Activated naive CD4-positive, alpha-beta T cell treated with anti-CD3 and anti-CD28 coated beads, Interleukin-2, amount 10 ng/mL, durations not matched to agents 7 days and 5 days (primary cell): ENCODE results near the gene ANGPTL1.
"Not testable (repeated sequence)": the region's sequence is repeated elsewhere in the genome, so short reads cannot be mapped to it uniquely, and the experiment has no call there.

Experiments used
- CTCF ChIA-PET: fragments of 350-600 bp; sonication (Branson Sonifier 250); formaldehyde crosslinking; loops from one replicate; lab custom pipeline; 2021; ENCODE audit warnings: antibody characterized with exemption; lab: Charles Lee
- DNase-seq: peaks from one replicate; pipeline ENCODE4 v3.0.0-alpha.2; 2020
- H3K27ac Mint-ChIP-seq: one replicate; pipeline ENCODE4 v1.8.0; 2021; ENCODE audit warnings: mild to moderate bottlenecking, moderate library complexity, mixed read lengths
- H3K27me3 Mint-ChIP-seq: one replicate; pipeline ENCODE4 v1.8.0; 2021; ENCODE audit warnings: mild to moderate bottlenecking, mixed read lengths
- H3K36me3 Mint-ChIP-seq: one replicate; pipeline ENCODE4 v1.8.0; 2021; ENCODE audit warnings: mixed read lengths
- H3K4me1 Mint-ChIP-seq: one replicate; pipeline ENCODE4 v1.8.0; 2021; ENCODE audit warnings: mixed read lengths
- H3K4me3 Mint-ChIP-seq: one replicate; pipeline ENCODE4 v1.8.0; 2021; ENCODE audit warnings: mild to moderate bottlenecking, moderate library complexity, mixed read lengths
- H3K9me3 Mint-ChIP-seq: one replicate; pipeline ENCODE4 v1.8.0; 2021; ENCODE audit warnings: mixed read lengths

Gene ANGPTL1

GRCh38 chr1:178881950-178882349 is 11.1 kb upstream of the ANGPTL1 start:
- CTCF ChIA-PET: no interaction called here
- no peak overlapping the region for H3K4me3 Mint-ChIP-seq
- H3K27me3 Mint-ChIP-seq: no peaks in the 10 kb centered on the region
- no peak for DNase-seq
- no peaks in the 10 kb centered on the region for H3K4me1 Mint-ChIP-seq
- no peaks in the 10 kb centered on the region for H3K9me3 Mint-ChIP-seq
- H3K36me3 Mint-ChIP-seq: no peaks in the 10 kb centered on the region
- no peak overlapping the region for H3K27ac Mint-ChIP-seq

DNA sequence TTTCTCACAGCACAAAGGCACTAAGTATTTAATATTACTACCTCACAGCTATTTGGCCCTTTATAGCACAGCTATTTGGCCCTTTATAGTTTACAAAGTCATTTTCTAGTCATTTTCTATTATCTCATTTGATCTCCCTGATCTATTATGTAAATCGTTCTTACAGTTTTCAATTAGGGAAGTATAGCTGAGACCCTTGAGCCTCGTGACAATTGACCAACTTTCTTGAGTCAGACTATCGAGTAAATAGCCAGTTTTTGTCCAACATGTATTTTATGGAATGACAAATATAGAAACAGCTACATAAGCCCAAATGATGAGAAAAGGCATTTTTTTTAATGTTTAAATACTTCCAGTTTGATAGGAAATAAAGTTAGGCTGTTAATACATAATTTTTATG is 7.0 kb upstream of the ANGPTL1 start:
- no peaks in the 10 kb centered on the region for H3K9me3 Mint-ChIP-seq
- H3K4me1 Mint-ChIP-seq: no peaks in the 10 kb centered on the region
- no peak for DNase-seq
- no peaks in the 10 kb centered on the region for H3K36me3 Mint-ChIP-seq
- H3K27ac Mint-ChIP-seq: no peak overlapping the region
- no peaks in the 10 kb centered on the region for H3K27me3 Mint-ChIP-seq
- H3K4me3 Mint-ChIP-seq: no peak overlapping the region
- CTCF ChIA-PET: no interaction called here

DNA sequence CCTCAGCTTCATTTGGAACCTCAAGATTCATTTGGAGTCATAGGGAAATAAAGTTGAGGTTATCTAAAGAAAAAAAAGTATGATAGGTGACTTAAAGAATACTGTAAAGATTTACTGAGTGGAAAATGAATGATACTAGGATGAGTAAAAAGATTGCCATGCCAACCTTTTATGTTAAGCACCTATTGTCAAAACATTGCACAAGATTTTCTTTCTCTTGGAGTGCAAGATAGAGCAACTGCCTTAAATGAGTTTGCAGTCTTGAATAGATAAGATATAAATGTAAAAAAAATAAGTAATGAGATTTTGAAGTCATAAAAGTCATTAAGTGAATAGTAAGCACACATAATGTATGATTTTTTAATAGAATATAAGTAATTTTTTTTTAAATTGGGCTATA is 5.1 kb upstream of the ANGPTL1 start:
- no peaks in the 10 kb centered on the region for H3K27me3 Mint-ChIP-seq
- no peak overlapping the region for H3K4me3 Mint-ChIP-seq
- no peaks in the 10 kb centered on the region for H3K9me3 Mint-ChIP-seq
- H3K4me1 Mint-ChIP-seq: peaks cover 4% of the 10 kb centered on the region
- no peak overlapping the region for H3K27ac Mint-ChIP-seq
- no peak for DNase-seq
- CTCF ChIA-PET: interaction anchor here (0.9 kb wide), 1 partner anchor 38 kb away, joined by 3 read pairs; no protein-coding TSS in a partner anchor
- no peaks in the 10 kb centered on the region for H3K36me3 Mint-ChIP-seq

DNA sequence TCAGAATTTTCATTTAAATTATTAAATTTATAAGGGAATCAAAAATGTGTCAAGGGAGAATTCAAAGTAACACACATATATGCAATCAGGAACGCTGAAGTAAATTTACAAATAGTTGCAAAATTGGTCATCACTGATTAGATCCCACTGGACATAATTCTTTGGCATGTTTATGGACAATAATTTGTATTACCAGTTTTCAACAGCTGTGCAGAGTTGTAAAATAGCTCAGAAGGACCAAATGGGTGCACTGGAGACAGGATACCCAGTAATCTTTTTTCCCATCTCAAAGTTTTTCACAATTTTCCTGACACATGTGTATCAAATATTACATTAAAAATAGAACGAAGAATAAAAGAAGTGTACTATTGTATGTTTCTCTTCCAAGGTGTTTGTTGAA is 4.1 kb upstream of the ANGPTL1 start:
- H3K4me3 Mint-ChIP-seq: no peak overlapping the region
- H3K27me3 Mint-ChIP-seq: no peaks in the 10 kb centered on the region
- no peak for DNase-seq
- no peaks in the 10 kb centered on the region for H3K9me3 Mint-ChIP-seq
- H3K4me1 Mint-ChIP-seq: peaks cover 4% of the 10 kb centered on the region
- CTCF ChIA-PET: no interaction called here
- no peak overlapping the region for H3K27ac Mint-ChIP-seq
- H3K36me3 Mint-ChIP-seq: no peaks in the 10 kb centered on the region

DNA sequence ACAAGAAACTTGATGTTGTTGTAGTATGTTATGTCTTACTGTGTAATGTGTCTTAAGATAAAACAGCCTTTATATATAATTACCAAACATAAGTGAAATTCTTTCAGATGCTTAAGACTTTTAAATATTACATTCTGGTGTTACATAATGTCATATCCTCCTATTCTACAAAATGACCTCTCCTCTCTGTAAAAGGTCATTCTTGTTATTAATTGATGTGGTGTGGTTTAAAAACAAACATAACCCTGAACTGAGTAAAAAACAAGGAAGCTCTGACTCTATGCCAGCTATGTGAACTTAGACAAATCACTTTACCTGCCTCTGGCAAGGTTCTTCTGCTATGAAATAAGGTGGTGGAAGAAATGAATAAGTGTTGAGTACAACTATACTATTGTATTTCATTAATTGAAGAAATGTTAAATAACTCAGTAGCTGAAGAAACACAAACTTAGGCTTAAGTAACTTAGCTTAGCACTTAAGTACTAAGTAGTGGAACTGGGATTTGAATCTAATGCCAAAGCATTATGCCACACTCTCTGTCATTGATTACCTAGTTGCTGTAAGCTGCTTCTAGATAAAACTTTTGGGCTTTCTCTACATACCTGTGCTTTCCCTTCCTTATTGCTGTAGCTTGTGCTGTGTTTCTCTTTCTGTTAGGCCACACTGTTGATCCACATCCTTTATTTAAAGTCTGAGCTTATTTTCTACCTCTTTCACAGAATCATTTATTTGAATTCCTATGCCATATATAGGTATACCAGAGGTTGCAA is 859 bp upstream of the ANGPTL1 start:
- Mint-ChIP-seq H3K27me3 (no peaks in the 10 kb centered on the region), H3K9me3 (no peaks in the 10 kb centered on the region), H3K4me1 (peaks cover 7% of the 10 kb centered on the region), H3K4me3 (no peak overlapping the region), H3K36me3 (no peaks in the 10 kb centered on the region), H3K27ac (no peak overlapping the region)
- CTCF ChIA-PET: interaction anchor here (0.9 to 1.1 kb wide), 2 partner anchors 9 to 561 kb away, joined by 3 to 4 read pairs; no protein-coding TSS in a partner anchor
- no peak for DNase-seq

- DNase-seq: no peak
- CTCF ChIA-PET: no interaction called here
- Mint-ChIP-seq H3K9me3 (no peaks in the 10 kb centered on the region), H3K36me3 (no peaks in the 10 kb centered on the region), H3K4me3 (no peak overlapping the region), H3K4me1 (peaks cover 7% of the 10 kb centered on the region), H3K27me3 (no peaks in the 10 kb centered on the region), H3K27ac (no peak overlapping the region)
These were observed 656 bp downstream of the ANGPTL1 start for GRCh38 chr1:178870221-178870620.

GRCh38 chr1:178869119-178869697 is 1.7 kb downstream of the ANGPTL1 start:
- H3K9me3 Mint-ChIP-seq: no peaks in the 10 kb centered on the region
- CTCF ChIA-PET: no interaction called here
- no peaks in the 10 kb centered on the region for H3K36me3 Mint-ChIP-seq
- H3K4me1 Mint-ChIP-seq: peaks cover 7% of the 10 kb centered on the region
- H3K27me3 Mint-ChIP-seq: no peaks in the 10 kb centered on the region
- no peak overlapping the region for H3K27ac Mint-ChIP-seq
- H3K4me3 Mint-ChIP-seq: no peak overlapping the region
- DNase-seq: no peak

- Mint-ChIP-seq H3K9me3 (no peaks in the 10 kb centered on the region), H3K27me3 (no peaks in the 10 kb centered on the region), H3K36me3 (no peaks in the 10 kb centered on the region), H3K4me1 (peaks cover 7% of the 10 kb centered on the region), H3K27ac (no peak overlapping the region), H3K4me3 (no peak overlapping the region)
- DNase-seq: no peak
- CTCF ChIA-PET: no interaction called here
These were observed 2.2 kb downstream of the ANGPTL1 start for GRCh38 chr1:178868706-178869105.

GRCh38 chr1:178867670-178868069 is 3.2 kb downstream of the ANGPTL1 start:
- peaks cover 5% of the 10 kb centered on the region for H3K4me1 Mint-ChIP-seq
- CTCF ChIA-PET: no interaction called here
- no peaks in the 10 kb centered on the region for H3K27me3 Mint-ChIP-seq
- H3K9me3 Mint-ChIP-seq: no peaks in the 10 kb centered on the region
- no peak overlapping the region for H3K27ac Mint-ChIP-seq
- no peak for DNase-seq
- H3K4me3 Mint-ChIP-seq: no peak overlapping the region
- no peaks in the 10 kb centered on the region for H3K36me3 Mint-ChIP-seq

GRCh38 chr1:178864326-178864725 is 6.6 kb downstream of the ANGPTL1 start:
- peaks cover 3% of the 10 kb centered on the region for H3K4me1 Mint-ChIP-seq
- H3K36me3 Mint-ChIP-seq: no peaks in the 10 kb centered on the region
- no peak overlapping the region for H3K4me3 Mint-ChIP-seq
- H3K9me3 Mint-ChIP-seq: no peaks in the 10 kb centered on the region
- H3K27ac Mint-ChIP-seq: no peak overlapping the region
- CTCF ChIA-PET: no interaction called here
- no peaks in the 10 kb centered on the region for H3K27me3 Mint-ChIP-seq
- no peak for DNase-seq

DNA sequence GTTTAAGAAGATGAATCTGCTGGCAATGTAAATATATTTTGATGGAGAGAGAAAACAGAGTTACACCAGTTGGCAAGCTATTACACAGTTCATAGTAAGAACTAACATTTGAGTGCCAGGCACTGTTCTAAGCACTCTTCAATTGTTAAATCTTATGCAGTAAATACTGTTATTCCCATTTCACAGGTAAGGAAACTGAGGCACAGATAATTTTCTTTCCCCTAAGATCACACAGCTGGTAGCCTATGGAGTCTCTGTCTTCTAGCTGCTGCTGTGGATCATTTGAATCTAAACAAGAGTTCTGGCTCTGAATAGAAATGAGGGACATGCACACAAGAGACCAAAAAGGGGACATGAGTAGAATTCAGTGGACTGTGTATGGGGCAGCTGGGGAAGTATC is 8.0 kb downstream of the ANGPTL1 start:
- Mint-ChIP-seq H3K4me1 (peaks cover 3% of the 10 kb centered on the region), H3K27me3 (no peaks in the 10 kb centered on the region), H3K4me3 (no peak overlapping the region), H3K9me3 (no peaks in the 10 kb centered on the region), H3K36me3 (no peaks in the 10 kb centered on the region), H3K27ac (no peak overlapping the region)
- DNase-seq: no peak
- CTCF ChIA-PET: interaction anchor here (1.0 kb wide), 1 partner anchor 141 kb away, joined by 3 read pairs; no protein-coding TSS in a partner anchor

- no peak overlapping the region for H3K27ac Mint-ChIP-seq
- no peak overlapping the region for H3K4me3 Mint-ChIP-seq
- H3K36me3 Mint-ChIP-seq: no peaks in the 10 kb centered on the region
- no peaks in the 10 kb centered on the region for H3K27me3 Mint-ChIP-seq
- no peaks in the 10 kb centered on the region for H3K9me3 Mint-ChIP-seq
- DNase-seq: no peak
- CTCF ChIA-PET: no interaction called here
- no peaks in the 10 kb centered on the region for H3K4me1 Mint-ChIP-seq
These were observed 8.5 kb downstream of the ANGPTL1 start for GRCh38 chr1:178862416-178862815.

DNA sequence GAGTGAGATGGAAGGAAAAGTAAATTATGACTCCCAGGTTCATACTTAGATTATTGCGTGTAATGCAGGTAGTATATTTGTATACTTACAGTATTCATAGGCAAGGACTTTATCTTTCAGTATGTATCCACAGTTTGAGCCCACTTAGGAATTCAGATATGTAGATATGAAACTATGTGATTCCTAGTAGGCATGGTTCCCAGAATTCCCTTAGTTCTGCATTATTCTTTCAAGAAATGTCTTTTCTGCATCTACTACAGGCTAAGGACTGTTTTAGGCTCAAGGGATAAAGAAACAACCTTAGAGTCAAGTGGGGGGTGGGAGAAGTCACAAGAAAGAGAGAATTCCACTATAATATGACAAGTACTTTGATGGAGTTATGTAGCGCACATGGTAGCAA is 13.8 kb downstream of the ANGPTL1 start:
- H3K9me3 Mint-ChIP-seq: no peaks in the 10 kb centered on the region
- no peaks in the 10 kb centered on the region for H3K27me3 Mint-ChIP-seq
- no peak for DNase-seq
- H3K4me1 Mint-ChIP-seq: no peaks in the 10 kb centered on the region
- H3K27ac Mint-ChIP-seq: no peak overlapping the region
- CTCF ChIA-PET: no interaction called here
- no peaks in the 10 kb centered on the region for H3K36me3 Mint-ChIP-seq
- H3K4me3 Mint-ChIP-seq: no peak overlapping the region

GRCh38 chr1:178849918-178850317 is 21.0 kb downstream of the ANGPTL1 start:
- no peak overlapping the region for H3K27ac Mint-ChIP-seq
- CTCF ChIA-PET: interaction anchor here (1.5 kb wide), 1 partner anchor 24 kb away, joined by 3 read pairs; no protein-coding TSS in a partner anchor
- no peaks in the 10 kb centered on the region for H3K27me3 Mint-ChIP-seq
- H3K36me3 Mint-ChIP-seq: no peaks in the 10 kb centered on the region
- no peaks in the 10 kb centered on the region for H3K4me1 Mint-ChIP-seq
- no peak for DNase-seq
- H3K9me3 Mint-ChIP-seq: no peaks in the 10 kb centered on the region
- H3K4me3 Mint-ChIP-seq: no peak overlapping the region

DNA sequence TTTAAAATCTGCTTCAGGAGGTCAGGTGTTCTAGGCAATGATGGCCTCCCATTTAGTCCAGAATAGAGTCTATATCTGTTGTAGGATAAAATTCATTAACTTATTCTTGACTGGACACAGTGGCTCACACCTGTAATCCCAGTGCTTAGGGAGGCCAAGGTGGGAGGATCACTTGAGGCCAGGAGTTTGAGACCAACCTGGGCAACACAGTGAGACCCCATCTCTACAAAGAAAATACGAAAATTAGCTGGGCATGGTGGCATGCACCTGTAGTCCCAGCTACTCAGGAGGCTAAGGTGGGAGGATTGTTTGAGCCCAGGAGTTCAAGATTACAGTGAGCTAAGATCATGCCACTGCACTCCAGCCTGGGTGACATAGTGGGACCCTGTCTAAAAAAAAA is 23.0 kb downstream of the ANGPTL1 start:
- DNase-seq, H3K36me3 Mint-ChIP-seq, H3K4me3 Mint-ChIP-seq, H3K4me1 Mint-ChIP-seq, CTCF ChIA-PET, H3K27me3 Mint-ChIP-seq, H3K9me3 Mint-ChIP-seq, H3K27ac Mint-ChIP-seq: not testable (repeated sequence)
